Astrocyte (in vitro differentiated cells and primary cell): ENCODE results near the gene SCN3B.

Experiments
- CTCF ChIP-seq: IDR thresholded peaks from 2 replicates; pipeline ENCODE4 v1.5.1; 2011; ENCODE audit warnings: low read depth, mild to moderate bottlenecking, inconsistent platforms, low read length, moderate library complexity; ENCODE audit not compliant: insufficient read depth
- EZH2 ChIP-seq: IDR thresholded peaks from 2 replicates; pipeline ENCODE4 v1.6.1; 2012; ENCODE audit warnings: mild to moderate bottlenecking, low read length, inconsistent platforms; ENCODE audit not compliant: insufficient read depth

- TF ChIP-seq CTCF, result no peak
- no peak for TF ChIP-seq EZH2
These were observed 44.2 kb upstream of the SCN3B start for GRCh38 chr11:123698546-123699127.
